Measurements from ENCODE around the gene CSNK1G2. TPM values are rescaled to one million over a fixed set of nuclear protein-coding genes. Genes with fewer than 3 reads are reported as not detected.

The CSNK1G2 gene
- total RNA-seq, 1 experiment from 2014 or later, result 100.0 TPM

- no peak overlapping the region for H2BK20ac ChIP-seq (ENCODE audit: low read depth, low read length, poor library complexity, severe bottlenecking)
- no peaks in the 10 kb centered on the region for H3K23me2 ChIP-seq (ENCODE audit: insufficient read length, low read depth, low read length, poor library complexity, severe bottlenecking)
- H2BK120ac ChIP-seq (ENCODE audit: low read depth, low read length, poor library complexity, severe bottlenecking), result no peak overlapping the region
- H3K9me3 ChIP-seq (ENCODE audit: control insufficient read depth, low read depth, low read length), result no peaks in the 10 kb centered on the region
- H3K14ac ChIP-seq (ENCODE audit: insufficient read depth, low read length), result no peak overlapping the region
- H3K23ac ChIP-seq (ENCODE audit: insufficient read length, low read depth, low read length), result no peak overlapping the region
- no peak overlapping the region for H3K9ac ChIP-seq (ENCODE audit: extremely low read depth, insufficient read length, low read length)
- H4K91ac ChIP-seq (ENCODE audit: insufficient read length, low read depth, low read length), result no peak overlapping the region
- H3K18ac ChIP-seq (ENCODE audit: insufficient read length, low read depth, low read length), result no peak overlapping the region
- no peak overlapping the region for H4K5ac ChIP-seq (ENCODE audit: insufficient read length, low read depth, low read length)
- H2AFZ ChIP-seq (ENCODE audit: low read length), result no peak overlapping the region
- no peak overlapping the region for H2BK5ac ChIP-seq (ENCODE audit: insufficient read length, low read length)
- H3K4ac ChIP-seq (ENCODE audit: low read depth, low read length), result no peak overlapping the region
- H3K56ac ChIP-seq (ENCODE audit: insufficient read length, low read depth, low read length), result no peak overlapping the region
- no CpG with 5 or more reads among the region's 40 CpGs for WGBS (ENCODE audit: extremely low coverage, insufficient read length, low lambda C conversion rate)
- H2BK15ac ChIP-seq (ENCODE audit: low read depth, low read length), result no peak overlapping the region
- no peak overlapping the region for H3T11ph ChIP-seq (ENCODE audit: low read length)
- H3K27ac ChIP-seq (ENCODE audit: insufficient read length, low read depth, low read length), result no peak overlapping the region
- no peaks in the 10 kb centered on the region; the same call in 1 of the 2 replicates for H3K4me1 ChIP-seq (ENCODE audit: insufficient read depth, low read length)
- Mint-ChIP-seq H3K36me3 (ENCODE audit: insufficient read depth in 1 of 3, low read depth in 3 of 3) (peaks cover 11 to 51% (median 51%) of the 10 kb centered on the region in 3 experiments; a peak in 6 of 7 replicates), H3K4me3 (no peak overlapping the region), H3K4me1 (peaks cover 0 to 6% of the 10 kb centered on the region in 2 experiments; a peak in 3 of 4 replicates), H3K27ac (peak overlapping the region in 2 of 3 experiments; percentile 32 to 74; a peak in 2 of 7 replicates), H3K27me3 (ENCODE audit: low read depth) (no peaks in the 10 kb centered on the region), H3K9me3 (no peaks in the 10 kb centered on the region)
- DNase-seq, result peak; percentile 24
- no peak overlapping the region for H3K4me2 ChIP-seq (ENCODE audit: insufficient read depth, insufficient read length, low read length)
- no peaks in the 10 kb centered on the region for H3K79me1 ChIP-seq (ENCODE audit: insufficient read depth, low read depth, low read length, poor library complexity, severe bottlenecking)
- H4K20me1 ChIP-seq (ENCODE audit: control insufficient read depth, insufficient read depth, insufficient read length), result no peaks in the 10 kb centered on the region
- no peak overlapping the region for H4K8ac ChIP-seq (replicated peaks; ENCODE audit: insufficient read length, low read depth, low read length)
- no peaks in the 10 kb centered on the region for H3K27me3 ChIP-seq (ENCODE audit: insufficient read depth, low read length)
- H3K79me2 ChIP-seq (ENCODE audit: insufficient read depth, low read length), result no peaks in the 10 kb centered on the region
- no peak overlapping the region for H2AK5ac ChIP-seq (ENCODE audit: insufficient read length, low read length)
- H2BK12ac ChIP-seq (ENCODE audit: insufficient read length, low read depth, low read length), result no peak overlapping the region
- TF ChIP-seq CTCF (conservative IDR thresholded peaks at IDR 0.05), result no peak
Observed at GRCh38 chr19:1989513-1990229, 48.7 kb downstream of the CSNK1G2 start.
